NCI-H146 (cell line): Measurements from ENCODE around the gene ERVFRD-1.

ENCODE experiments used
- DNase-seq: peaks from one replicate; lab custom pipeline; 2025; lab: John Stamatoyannopoulos, UW

ERVFRD-1 gene, protein sequence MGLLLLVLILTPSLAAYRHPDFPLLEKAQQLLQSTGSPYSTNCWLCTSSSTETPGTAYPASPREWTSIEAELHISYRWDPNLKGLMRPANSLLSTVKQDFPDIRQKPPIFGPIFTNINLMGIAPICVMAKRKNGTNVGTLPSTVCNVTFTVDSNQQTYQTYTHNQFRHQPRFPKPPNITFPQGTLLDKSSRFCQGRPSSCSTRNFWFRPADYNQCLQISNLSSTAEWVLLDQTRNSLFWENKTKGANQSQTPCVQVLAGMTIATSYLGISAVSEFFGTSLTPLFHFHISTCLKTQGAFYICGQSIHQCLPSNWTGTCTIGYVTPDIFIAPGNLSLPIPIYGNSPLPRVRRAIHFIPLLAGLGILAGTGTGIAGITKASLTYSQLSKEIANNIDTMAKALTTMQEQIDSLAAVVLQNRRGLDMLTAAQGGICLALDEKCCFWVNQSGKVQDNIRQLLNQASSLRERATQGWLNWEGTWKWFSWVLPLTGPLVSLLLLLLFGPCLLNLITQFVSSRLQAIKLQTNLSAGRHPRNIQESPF

DNA sequence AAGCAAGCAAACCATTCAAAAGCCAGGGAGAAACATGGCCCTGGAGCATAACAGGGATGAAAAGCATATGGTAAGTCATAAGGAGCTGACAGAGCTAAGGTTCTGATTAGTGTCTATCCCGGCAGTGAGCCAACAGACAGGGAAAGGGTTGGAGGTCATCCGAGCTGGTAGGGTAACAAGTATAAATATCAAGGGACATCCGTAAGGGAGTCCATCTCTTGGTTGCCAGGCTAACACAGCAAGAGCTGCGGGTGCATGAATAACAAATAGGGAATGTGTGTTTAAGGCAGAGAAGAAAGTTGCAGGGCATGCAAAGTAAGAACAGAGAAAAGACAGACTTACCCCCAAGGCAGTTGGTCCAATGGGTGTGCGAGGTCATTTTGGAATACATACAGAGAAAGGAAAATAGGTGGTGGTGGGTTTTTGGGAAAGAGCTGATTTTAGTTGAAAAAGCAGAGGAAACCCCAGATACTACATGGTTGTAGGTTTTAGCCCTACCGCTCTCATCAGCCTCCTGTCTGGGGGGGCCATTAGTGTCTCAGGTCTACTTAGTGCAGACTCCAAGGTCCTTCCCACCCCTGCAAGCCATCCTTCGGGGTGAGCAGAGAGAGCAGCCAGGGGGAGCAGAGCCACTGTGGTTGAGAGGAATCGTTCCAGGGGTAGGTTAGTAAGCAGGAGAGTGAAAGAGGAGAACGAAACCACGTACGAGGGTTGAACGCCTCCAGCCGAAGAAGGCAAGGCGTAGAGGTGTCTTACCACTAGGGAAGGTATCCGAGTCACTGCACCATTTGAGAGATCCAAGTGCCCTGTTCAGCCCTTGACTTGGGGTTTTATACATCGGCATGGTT lies at the start of gene ERVFRD-1:
Gene ERVFRD-1, minus strand, starts transcription at position 805 of the 848 bp plus-strand sequence. CDS start 6,415 bp downstream, outside the sequence.
- no peak for DNase-seq

DNA sequence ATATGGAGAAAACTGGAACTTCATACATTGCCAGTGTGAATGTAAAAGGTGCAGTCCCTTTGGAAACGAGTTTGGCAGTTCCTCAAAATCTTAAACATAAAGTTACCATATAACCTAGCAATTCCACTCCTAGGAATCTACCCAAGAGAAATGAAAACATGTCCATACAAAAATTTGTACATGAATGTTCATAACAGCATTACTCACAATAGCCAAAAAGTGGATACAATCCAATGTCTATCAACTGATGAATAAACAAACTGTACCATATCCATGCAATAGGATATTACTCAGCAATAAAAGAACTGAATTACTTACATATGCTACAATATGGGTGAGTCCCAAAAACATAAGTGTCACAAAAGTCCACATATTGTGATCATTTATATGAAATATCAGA lies 48.7 kb upstream of the ERVFRD-1 start:
- DNase-seq = no peak

DNA sequence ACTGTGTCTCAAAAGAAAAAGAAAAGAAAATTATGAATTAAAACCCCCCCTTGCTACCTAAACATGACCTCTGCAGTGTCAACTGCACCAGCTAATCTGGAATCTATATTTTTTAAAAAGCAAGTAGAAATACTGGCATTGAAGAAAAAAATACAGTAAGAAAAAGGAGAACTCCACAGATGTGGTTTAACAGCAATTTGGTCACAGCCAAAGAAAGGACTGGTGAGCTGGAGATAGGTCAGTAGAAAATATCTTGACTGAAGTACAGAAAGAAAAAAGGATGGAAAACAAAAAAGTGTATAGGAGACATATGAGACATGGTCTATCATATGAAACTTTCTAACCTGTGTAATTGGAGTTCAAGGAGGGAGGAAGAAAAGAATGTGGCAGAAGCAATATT lies 44.1 kb upstream of the ERVFRD-1 start:
- no peak for DNase-seq

DNA sequence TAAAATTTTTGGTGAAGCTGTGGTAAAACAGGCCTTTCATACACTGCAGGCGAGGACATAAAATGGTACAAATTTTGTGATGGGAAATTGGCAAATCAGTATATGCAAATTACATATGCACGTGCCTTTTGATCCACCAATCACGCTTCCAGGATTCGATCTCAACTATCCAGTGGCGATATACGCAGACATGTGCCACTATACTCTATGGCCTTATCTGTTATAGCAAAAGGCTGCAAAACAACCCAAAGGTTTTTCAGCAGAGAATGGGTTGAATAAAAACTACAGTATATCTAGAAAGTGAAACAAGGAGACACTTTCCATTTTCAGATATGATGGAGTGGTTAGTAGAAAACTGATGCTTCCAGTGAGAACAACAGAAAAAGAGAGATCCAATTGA lies 41.9 kb upstream of the ERVFRD-1 start:
- no peak for DNase-seq

DNA sequence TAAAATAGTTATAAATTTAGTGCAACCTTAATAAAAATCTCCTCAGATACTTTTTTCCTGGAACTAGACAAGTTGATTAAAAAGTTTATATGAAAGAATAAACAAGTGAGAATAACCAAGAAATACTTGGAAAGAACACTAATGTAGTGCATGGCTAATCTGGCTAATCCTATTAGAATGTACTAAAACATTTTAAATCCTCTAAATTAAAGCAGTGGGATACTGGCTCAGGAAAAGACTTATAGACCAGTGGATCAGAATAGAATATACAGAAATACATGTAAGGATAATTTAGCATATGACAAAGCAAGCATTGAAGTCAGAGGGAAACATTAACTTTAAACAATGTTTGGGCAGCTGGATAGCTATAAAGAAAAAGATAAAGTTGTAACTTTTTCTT lies 41.1 kb upstream of the ERVFRD-1 start:
- DNase-seq = no peak

DNA sequence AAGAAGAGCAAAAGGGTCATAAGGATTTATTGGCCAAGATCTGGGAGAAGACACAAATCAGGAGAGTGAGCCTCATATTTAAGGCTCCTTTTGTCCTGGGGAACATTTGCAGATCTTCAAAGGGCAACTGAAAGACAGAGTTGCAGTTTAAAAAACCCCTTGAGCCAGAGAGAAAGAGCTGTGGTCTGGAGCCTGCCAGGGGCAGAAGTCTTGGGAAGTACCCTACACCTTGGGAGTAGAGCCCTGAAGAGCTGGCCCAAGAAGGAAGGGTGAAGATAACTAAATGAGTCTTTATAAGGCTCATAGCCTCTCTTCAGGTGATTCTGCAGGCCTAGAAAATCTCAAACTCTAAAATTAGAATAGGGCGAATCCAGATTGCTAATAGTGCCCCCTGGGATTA lies 40.0 kb upstream of the ERVFRD-1 start:
- DNase-seq = no peak

DNA sequence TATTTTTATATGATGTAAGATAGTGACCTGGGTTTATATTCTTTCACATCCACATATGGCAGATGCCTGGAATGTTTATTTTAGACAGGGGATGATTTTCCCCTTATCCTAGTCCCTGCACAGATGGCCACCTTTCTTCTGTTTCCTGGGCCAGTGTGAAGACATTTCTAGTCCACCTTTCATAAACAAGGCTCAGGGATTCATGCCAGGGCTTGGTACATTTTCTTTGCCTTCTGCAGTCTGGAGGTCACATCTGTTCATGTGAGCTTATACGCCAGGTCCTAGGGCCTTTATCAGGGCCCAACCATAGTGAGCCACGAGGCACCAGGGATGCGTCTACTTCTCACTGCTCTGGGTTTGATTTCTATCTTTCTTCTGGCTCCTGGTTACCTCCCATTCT lies 38.0 kb upstream of the ERVFRD-1 start:
- DNase-seq = no peak

DNA sequence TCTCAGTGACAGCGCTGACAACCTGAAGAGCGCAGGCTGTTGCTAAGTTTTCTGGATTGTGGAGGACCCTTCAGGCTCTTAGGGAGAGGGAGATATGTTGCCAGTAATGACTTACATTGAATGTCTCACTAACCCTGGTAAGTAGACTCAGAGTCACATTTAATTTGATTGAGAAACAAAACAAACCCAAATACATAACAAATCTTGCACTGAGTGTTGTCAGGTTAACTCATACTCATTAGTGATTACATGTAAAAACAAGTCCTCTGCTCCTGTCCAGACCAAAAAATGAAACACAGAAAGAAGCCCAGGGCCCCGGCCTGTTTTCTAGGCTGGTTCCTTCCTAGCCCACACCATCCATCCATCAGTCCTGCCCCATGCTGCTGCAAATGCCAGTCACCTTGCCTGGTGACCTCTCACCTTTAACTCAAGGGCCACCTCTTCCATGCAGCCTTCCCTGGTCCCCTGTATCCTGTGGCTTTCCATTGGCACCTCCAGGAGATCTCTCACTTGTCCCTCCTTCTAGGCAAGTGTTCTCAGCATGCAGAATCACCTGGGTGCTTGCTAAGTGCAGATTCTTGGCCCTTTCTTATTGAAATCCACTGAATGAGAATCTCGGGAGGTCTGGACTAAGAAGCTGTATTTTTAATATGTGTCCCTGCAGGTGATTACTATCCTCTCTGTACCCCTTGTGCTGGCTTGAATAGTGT lies 34.7 kb upstream of the ERVFRD-1 start:
- DNase-seq = no peak

DNA sequence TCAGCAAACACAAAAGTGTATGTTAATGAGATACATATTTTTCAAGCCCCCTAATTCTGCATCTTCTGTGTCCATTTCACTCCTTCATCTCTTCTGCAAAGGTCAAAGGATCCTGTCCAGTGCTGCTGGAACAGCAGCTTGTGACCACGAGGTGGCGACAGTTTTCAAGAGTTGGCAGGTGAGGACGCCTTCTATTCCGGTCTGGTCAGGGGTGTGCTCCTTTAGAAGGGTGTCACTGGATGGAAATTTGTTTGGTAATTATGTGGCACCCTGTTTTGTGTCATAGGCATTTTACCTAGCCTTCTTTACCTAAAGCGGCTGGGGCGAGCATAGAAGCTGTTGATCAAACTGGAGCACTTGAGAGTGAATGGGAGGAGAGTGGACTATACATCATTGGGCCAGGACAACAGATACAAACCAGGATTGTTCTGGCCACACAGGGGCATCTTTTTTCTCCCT lies 32.9 kb upstream of the ERVFRD-1 start:
- peak; percentile 51 for DNase-seq

DNA sequence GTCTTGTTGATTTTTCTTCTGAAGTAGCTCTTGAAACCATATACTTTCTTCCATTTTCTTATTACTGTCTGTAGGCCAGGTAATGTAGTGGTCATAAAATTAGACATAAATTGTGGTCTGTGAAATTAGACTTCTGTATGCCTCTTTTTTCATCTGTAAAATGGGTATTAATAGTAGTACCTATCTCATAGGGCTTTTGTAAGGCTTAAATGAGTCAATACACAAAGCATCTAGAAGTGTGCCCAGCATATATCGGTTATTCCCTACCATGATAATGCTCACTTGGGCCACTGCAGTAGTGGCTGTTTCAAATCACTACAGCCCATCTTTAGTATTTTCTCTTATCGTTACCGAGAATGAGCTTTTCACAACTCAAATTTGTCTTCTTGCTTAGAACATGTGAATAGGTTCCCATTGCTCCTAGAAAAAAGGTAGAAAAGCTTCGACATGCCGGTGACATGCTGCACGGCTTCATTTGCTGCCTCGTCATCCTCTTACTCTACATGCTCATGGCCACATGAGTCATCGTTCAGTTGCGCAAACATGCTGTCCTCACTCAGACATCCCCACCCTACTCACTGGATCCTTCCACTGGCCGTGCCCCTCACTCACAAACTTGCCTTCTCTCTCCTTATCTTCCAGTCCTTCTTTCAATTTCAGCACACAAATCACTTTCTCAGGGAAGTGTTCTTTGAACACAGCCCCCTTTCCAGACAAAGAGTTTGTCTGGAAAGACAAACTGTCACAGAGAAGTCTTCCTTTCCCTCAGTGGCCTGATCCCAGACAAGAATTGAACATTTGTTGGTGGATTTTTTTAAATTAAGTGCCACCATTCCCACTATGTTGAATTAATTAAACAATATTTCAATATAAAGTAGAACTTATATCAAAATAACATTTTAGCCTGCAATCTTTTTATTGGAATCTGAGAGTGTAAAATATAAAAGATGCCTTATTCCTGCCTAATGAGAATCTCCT lies 32.2 kb upstream of the ERVFRD-1 start:
- no peak for DNase-seq

DNA sequence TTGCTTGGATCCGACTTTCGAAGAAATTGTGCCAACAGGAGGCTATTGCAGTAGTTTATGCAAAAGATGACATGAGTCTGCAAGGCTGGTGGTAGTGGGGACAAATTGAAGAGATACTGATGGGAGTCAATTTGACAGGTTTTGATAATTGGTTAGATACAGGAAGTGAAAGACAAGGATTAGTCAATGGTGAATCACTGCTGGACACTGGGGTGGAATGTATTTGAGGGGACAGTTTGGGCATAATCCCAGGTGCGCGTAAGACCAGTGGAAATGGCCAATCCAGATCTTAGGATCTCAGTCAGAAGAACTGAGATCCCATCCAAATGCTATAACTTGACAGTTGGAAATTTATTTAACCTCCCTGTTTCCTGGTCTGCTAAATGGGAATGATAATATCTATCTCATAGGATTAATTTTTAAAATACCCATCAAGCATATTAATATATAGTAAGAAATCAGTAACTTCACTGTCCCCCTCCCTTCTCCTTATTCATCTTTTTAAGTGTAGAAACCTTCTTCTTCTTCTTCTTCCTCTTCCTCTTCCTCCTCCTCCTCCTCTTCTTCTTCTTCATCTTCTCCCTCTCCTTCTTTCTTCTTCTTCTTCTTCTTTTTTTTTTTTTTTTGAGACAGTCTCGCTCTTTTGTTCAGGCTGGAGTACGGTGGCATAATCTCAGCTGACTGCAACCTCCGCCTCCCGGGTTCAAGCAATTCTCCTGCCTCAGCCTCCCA lies 30.9 kb upstream of the ERVFRD-1 start:
- DNase-seq = no peak

DNA sequence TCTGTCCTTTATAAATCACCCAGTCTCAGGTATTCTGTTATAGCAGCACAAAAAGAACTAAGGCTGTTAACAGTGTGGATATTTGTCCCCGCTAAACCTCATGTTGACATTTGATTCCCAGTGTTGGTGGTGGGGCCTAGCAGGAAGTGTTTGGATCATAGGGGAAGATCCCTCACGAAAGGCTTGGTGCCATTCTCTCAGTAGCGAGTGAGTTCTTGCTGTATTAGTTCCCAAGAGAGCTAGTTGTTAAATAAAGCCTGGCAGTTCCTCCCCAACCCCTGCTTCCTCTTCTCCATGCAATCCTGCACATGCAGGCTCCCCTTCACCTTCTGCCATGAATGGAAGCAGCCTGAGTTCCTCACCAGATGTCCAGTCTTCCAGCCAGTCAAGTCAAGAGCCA lies 29.8 kb upstream of the ERVFRD-1 start:
- DNase-seq = no peak

DNA sequence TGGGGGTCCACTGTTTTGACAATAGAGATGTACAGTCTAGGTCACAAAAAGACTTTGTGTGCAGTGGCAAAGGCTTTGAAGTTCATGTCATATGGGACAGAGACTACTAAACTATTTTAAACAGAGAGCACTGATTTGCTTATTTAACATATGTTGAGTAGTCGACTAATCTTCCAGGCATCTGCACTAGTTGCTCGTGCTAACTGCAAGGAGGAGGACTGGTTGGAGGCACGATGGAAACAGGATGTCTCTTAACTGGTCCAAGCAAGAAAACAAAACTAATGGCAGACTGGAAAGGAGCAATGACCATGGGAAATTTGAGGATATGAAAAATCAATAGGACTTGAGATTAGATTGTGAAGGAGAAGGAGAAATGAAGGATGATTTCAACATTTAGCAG lies 28.5 kb upstream of the ERVFRD-1 start:
- no peak for DNase-seq

DNA sequence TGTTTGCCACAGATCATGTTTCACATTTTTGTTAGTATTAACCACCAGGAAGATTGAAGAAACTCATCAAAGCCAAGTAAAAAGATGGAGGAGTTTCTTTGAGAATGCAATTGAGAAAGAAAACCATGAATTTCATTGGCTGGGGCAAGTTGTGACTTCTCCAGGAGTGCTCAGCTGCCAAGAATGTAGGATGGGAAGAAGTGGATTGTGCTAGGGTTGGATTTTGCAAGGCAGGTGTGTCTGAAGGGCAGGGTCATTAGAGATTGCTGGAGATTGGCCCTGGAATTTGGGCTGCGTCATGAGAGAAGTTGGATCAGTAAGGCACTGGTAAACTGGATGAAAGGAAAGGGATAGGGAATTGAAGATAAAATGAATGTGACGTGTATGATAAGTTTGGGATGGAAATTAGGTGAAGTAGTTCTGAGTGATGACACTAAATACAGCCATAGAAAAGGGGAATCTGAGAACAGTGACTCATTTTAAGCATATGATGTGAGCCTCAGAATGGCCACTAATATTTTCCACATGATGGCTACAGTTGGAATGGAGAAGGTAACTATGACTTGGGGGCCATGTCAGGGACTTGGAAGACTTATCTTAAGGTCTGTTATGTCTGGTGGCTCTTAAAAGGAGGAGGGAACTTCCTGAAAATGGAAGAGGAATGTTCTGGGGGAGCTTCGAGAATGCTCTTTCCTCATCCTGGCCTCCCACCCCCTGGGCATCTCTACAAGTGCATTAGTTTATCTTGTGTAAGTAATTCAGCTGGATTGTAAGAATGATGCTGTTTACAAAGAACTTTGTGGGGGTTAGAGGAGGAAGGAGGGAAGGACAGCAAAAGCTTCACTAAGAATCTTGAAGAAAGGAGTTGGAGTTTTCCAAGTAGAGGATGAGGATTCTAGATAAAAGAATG lies 27.8 kb upstream of the ERVFRD-1 start:
- DNase-seq = no peak

DNA sequence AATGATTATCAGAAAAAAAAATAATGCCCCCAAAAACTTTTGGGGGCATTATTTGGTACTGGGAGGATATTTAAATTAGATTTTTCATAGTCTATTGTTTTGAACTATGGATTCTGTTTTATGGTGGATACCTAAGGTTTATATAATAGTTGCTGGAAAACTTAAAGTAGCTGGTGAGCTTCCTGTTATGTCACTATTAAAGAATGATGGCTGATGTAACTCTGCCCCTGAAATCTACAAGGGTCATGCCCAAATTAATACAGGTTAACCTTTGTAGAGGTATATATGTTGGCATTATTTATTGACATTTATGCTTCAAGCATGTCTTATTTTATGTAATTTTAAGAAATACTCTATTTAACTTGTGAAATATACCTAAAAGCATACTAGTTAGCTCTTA lies 25.3 kb upstream of the ERVFRD-1 start:
- no peak for DNase-seq

DNA sequence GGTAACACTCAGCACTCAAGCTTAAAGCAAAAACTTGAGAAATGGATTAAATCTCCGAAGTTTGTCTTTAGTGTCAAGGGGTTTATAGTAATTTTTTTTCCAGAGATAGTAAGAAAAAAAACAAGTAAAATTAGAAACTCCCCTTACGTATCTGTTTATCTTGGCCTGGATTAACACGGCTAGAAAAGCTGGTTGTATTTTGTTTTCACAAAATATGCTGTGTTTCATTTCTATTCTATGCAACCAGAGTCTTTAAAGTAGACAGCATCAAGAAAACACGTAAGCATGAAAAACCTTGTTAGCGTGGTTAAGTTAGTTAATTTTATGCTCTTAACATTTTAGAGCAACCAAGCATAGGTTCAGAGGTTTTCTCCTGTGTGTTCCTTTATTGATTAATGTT lies 21.8 kb upstream of the ERVFRD-1 start:
- no peak for DNase-seq

DNA sequence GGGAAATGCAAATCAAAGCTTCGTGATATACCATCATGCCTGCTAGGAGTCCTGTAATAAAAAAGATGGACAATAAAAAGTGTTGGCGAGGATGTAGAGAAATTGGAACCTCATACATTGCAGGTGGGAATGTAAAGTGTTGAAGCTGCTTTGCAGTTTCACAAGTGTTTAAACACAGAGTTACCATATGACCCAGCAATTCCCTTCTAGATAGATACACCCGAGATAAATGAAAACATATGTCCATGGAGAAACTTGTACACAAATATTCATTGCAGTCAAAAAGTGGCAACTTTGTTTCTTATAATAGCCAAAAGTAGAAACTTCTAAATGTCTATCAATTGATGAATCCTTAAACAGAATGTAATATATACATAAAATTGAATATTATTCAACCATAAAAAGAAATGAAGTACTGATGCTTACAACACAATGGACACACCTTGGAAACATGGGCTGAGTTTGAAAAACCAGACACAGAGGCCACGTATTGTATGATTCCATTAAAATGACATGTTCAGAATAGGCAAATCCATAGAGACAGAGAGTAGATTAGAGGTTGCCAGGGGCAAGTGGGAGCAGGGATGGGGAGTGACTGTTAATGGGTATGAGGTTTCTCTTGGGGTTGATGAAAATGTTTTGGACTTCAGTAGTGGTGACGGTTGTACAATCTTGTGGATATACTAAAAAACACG lies 20.8 kb upstream of the ERVFRD-1 start:
- DNase-seq = no peak

DNA sequence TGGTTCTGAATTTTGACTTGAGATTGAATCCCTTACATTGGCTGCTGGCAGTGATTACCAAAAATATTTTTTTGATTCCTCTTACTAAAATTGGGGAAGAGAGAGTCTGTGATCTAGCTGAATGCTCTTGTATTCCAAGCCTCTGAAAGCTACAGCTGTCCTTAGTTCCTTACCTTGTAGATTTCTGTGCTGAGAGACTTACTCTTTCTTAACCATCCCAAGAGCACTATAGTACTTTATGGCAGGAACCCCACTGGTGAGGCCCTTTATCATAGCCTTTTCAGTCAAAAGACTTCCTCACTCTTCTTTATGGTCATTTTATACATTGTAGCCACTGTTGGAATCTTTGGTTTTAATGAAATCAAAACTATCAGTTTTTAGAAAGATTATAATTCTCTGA lies 19.1 kb upstream of the ERVFRD-1 start:
- DNase-seq = no peak
